Inflammatory macrophage treated with lipopolysaccharide for 4 hours (primary cell): Measurements from ENCODE around the gene ANKRD34C.

Experiments
- DNase-seq: peaks from one replicate; pipeline ENCODE4 v3.0.0-alpha.2; 2020

The ANKRD34C gene

GRCh38 chr15:79282371-79283251 lies at the start of gene ANKRD34C:
Gene ANKRD34C (plus strand): TSS chr15:79282722. CDS start chr15:79293285, 10,563 bp downstream.
- DNase-seq = no peak

GRCh38 chr15:79233236-79233635 lies 49.3 kb upstream of the ANKRD34C start:
- no peak for DNase-seq

GRCh38 chr15:79240036-79240435 lies 42.5 kb upstream of the ANKRD34C start:
- DNase-seq = no peak

GRCh38 chr15:79243723-79244122 lies 38.8 kb upstream of the ANKRD34C start:
- no peak for DNase-seq

GRCh38 chr15:79244876-79245275 lies 37.6 kb upstream of the ANKRD34C start:
- DNase-seq = no peak

GRCh38 chr15:79248183-79248582 lies 34.3 kb upstream of the ANKRD34C start:
- no peak for DNase-seq

- DNase-seq = no peak
These were observed 25.1 kb upstream of the ANKRD34C start for GRCh38 chr15:79257454-79257853.

- no peak for DNase-seq
These were observed 20.7 kb upstream of the ANKRD34C start for GRCh38 chr15:79261836-79262235.

GRCh38 chr15:79265167-79265566 lies 17.4 kb upstream of the ANKRD34C start:
- DNase-seq = no peak

- DNase-seq = no peak
These were observed 16.4 kb upstream of the ANKRD34C start for GRCh38 chr15:79265987-79266579.

- DNase-seq = peak; percentile 10
These were observed 928 bp downstream of the ANKRD34C start for GRCh38 chr15:79283252-79284048.

GRCh38 chr15:79290642-79291275 lies 8.2 kb downstream of the ANKRD34C start:
- no peak for DNase-seq

GRCh38 chr15:79292011-79292410 lies 9.5 kb downstream of the ANKRD34C start:
- DNase-seq = no peak

GRCh38 chr15:79294075-79294474 lies 11.6 kb downstream of the ANKRD34C start:
- DNase-seq = no peak

- DNase-seq = no peak
These were observed 14.1 kb downstream of the ANKRD34C start for GRCh38 chr15:79296583-79296982.

GRCh38 chr15:79299126-79299840 lies 16.8 kb downstream of the ANKRD34C start:
- no peak for DNase-seq

GRCh38 chr15:79299841-79300235 lies 17.3 kb downstream of the ANKRD34C start:
- DNase-seq = no peak

- no peak for DNase-seq
These were observed 24.7 kb downstream of the ANKRD34C start for GRCh38 chr15:79307251-79307650.

- DNase-seq = no peak
These were observed 26.4 kb downstream of the ANKRD34C start for GRCh38 chr15:79308874-79309273.

- no peak for DNase-seq
These were observed 28.1 kb downstream of the ANKRD34C start for GRCh38 chr15:79310612-79310984.

- peak; percentile 78 for DNase-seq
These were observed 28.7 kb downstream of the ANKRD34C start, which contains the start of gene TMED3 for GRCh38 chr15:79310985-79311900. Gene TMED3 (plus strand): TSS chr15:79311112. CDS start chr15:79311250, 138 bp downstream.
